ENCODE results near the gene GTSE1.

DNA sequence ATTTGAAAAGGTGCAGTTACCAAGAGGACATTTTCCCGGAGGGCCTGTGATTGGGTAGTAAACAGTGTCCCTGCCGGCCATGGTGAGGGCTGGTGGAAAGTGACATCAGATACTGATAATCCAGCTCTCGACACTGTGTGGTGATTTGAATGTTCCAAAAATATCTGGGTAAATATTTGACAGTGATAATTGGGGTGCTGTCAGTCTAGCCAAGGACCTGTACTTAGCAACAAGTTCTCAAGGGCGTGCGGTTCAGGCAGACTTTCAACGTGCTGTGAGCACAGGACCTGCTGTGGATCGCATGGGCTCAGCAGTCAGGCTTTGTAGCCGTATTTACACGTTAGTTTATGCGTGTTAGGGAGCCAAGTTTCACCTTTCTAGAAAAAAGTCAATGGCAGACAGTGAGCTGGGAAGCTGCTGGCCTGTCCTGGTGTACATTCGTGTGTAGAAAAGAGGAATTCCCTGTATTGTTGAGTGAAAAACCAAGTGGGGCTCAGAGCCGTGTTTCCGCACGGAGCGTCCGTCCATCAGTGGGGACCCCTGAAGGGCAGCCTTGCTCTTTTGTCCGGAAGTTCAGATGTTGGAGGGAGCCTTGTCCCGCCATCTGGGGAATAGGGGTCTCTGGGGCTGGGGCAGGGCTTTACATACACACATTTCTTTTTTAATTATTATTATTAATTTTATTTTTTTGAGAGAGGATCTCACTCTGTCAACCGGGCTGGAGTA lies 50.2 kb downstream of the GTSE1 start:
- TF ChIP-seq, protein P1, sequence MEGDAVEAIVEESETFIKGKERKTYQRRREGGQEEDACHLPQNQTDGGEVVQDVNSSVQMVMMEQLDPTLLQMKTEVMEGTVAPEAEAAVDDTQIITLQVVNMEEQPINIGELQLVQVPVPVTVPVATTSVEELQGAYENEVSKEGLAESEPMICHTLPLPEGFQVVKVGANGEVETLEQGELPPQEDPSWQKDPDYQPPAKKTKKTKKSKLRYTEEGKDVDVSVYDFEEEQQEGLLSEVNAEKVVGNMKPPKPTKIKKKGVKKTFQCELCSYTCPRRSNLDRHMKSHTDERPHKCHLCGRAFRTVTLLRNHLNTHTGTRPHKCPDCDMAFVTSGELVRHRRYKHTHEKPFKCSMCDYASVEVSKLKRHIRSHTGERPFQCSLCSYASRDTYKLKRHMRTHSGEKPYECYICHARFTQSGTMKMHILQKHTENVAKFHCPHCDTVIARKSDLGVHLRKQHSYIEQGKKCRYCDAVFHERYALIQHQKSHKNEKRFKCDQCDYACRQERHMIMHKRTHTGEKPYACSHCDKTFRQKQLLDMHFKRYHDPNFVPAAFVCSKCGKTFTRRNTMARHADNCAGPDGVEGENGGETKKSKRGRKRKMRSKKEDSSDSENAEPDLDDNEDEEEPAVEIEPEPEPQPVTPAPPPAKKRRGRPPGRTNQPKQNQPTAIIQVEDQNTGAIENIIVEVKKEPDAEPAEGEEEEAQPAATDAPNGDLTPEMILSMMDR (conservative IDR thresholded peaks at IDR 0.05; ENCODE audit: low read depth, low read length), result no peak
- TF ChIP-seq EZH2 (IDR thresholded peaks at IDR 0.05; ENCODE audit: borderline replicate concordance, low read depth, low read length, poor library complexity, severe bottlenecking), result no peak

Data from A673 (cell line).